Activated naive CD4-positive, alpha-beta T cell treated with anti-CD3 and anti-CD28 coated beads for 36 hours (primary cell): Measurements from ENCODE around the gene MRPS18B. TPM values are rescaled to one million over a fixed set of nuclear protein-coding genes. Genes with fewer than 3 reads are reported as not detected.
"Not testable (repeated sequence)": the region's sequence is repeated elsewhere in the genome, so short reads cannot be mapped to it uniquely, and the experiment has no call there.

Experiments
- CTCF ChIA-PET: fragments of 350-600 bp; sonication (Branson Sonifier 250); formaldehyde crosslinking; loops from one replicate; lab custom pipeline; 2021; ENCODE audit warnings: antibody characterized with exemption; lab: Charles Lee
- DNase-seq: peaks from one replicate; pipeline ENCODE4 v3.0.0-alpha.2; 2020
- H3K27ac Mint-ChIP-seq: one replicate; pipeline ENCODE4 v1.8.0; 2021; ENCODE audit warnings: mild to moderate bottlenecking, mixed read lengths
- H3K27me3 Mint-ChIP-seq: one replicate; pipeline ENCODE4 v1.8.0; 2021; ENCODE audit warnings: low read depth, mixed read lengths
- H3K36me3 Mint-ChIP-seq: one replicate; pipeline ENCODE4 v1.8.0; 2021; ENCODE audit warnings: low read depth, mixed read lengths
- H3K4me1 Mint-ChIP-seq: one replicate; pipeline ENCODE4 v1.8.0; 2021; ENCODE audit warnings: low read depth, mixed read lengths
- H3K4me3 Mint-ChIP-seq: one replicate; pipeline ENCODE4 v1.8.0; 2021; ENCODE audit warnings: mild to moderate bottlenecking, moderate library complexity, mixed read lengths
- H3K9me3 Mint-ChIP-seq: one replicate; pipeline ENCODE4 v1.8.0; 2021; ENCODE audit warnings: mixed read lengths
- intact Hi-C: fragments of 100-400 bp; cut with micrococcal nuclease; formaldehyde crosslinking; loops from one replicate; pipeline ENCODE4 v1.15.1; 2023
- microRNA-seq: library from miRNA; unstranded; fragments of <30 nt; microRNA quantifications from one replicate; pipeline ENCODE4 v1.2.0, GENCODE V29; 2022; ENCODE audit warnings: borderline microRNAs expressed, borderline replicate concordance
- total RNA-seq, 2 experiments: library from RNA; stranded (reverse); gene quantifications; one replicate each; pipeline ENCODE4 v1.2.3, GENCODE V29; 2021

MRPS18B gene
- total RNA-seq, 2 experiments from 2014 or later: 118 to 120 TPM

GRCh38 chr6:30666300-30666699 lies 48.7 kb downstream of the MRPS18B start:
- CTCF ChIA-PET: interaction anchor here (0.9 kb wide), 1 partner anchor 64 kb away, joined by 3 read pairs; no protein-coding TSS in a partner anchor

GRCh38 chr6:30670760-30671527 lies 53.3 kb downstream of the MRPS18B start:
- CTCF ChIA-PET: interaction anchor here (2.3 to 13.4 kb wide), 3 partner anchors 10 to 59 kb away, joined by 8 to 346 read pairs (median 13); partner anchors contain the start of gene TUBB
- no peak overlapping the region for H3K27ac Mint-ChIP-seq
- H3K4me3 Mint-ChIP-seq: peak overlapping the region; percentile 64
- no peaks in the 10 kb centered on the region for H3K27me3 Mint-ChIP-seq
- peaks cover 9% of the 10 kb centered on the region for H3K36me3 Mint-ChIP-seq
- H3K9me3 Mint-ChIP-seq: no peaks in the 10 kb centered on the region
- intact Hi-C loops: no loop called here
- peaks cover 32% of the 10 kb centered on the region for H3K4me1 Mint-ChIP-seq
- no peak for DNase-seq

More at GRCh38 chr6:30666300-30666699, 48.7 kb downstream of the MRPS18B start:
- peaks cover 36% of the 10 kb centered on the region for H3K36me3 Mint-ChIP-seq
- peaks cover 17% of the 10 kb centered on the region for H3K4me1 Mint-ChIP-seq
- DNase-seq: peak; percentile 50
- intact Hi-C loops, H3K9me3 Mint-ChIP-seq, H3K4me3 Mint-ChIP-seq, H3K27me3 Mint-ChIP-seq: not testable (repeated sequence)
- H3K27ac Mint-ChIP-seq: peak overlapping the region; percentile 71

GRCh38 chr6:30672445-30673253 lies 55.0 kb downstream of the MRPS18B start, which contains the start of gene DHX16:
DHX16 (minus strand) TSS chr6:30673006; CDS start chr6:30672841, 165 bp downstream.
- H3K36me3 Mint-ChIP-seq: peaks cover 20% of the 10 kb centered on the region
- H3K27me3 Mint-ChIP-seq: no peaks in the 10 kb centered on the region
- intact Hi-C loops: loop anchor here (1.0 to 2.0 kb wide), 5 partner anchors 26 to 190 kb away; partner anchors contain the start of genes ATAT1, C6orf136, MRPS18B and PPP1R10
- no peaks in the 10 kb centered on the region for H3K9me3 Mint-ChIP-seq
- H3K4me1 Mint-ChIP-seq: peaks cover 26% of the 10 kb centered on the region
- H3K27ac Mint-ChIP-seq: peak within 1 kb of the TSS; percentile 80
- peak within 1 kb of the TSS; percentile 80 for H3K4me3 Mint-ChIP-seq
- CTCF ChIA-PET: interaction anchor here (0.6 to 13.4 kb wide), 15 partner anchors 8 to 407 kb away, joined by 3 to 346 read pairs (median 3); partner anchors contain the start of gene TUBB
- DNase-seq: peak; percentile 94

Small RNA genes within 50 kb of the gene (microRNA-seq; reads per million reads assigned to microRNA genes)
- gene MIR877: 238 reads per million, percentile 71 among the genes with 10 or more reads in this experiment

Other genes starting within 250 kb of the MRPS18B start
- 100 to 1,000 TPM; 598 to 608 TPM for gene HLA-E, start 128.3 kb upstream of the MRPS18B start, total RNA-seq
- gene GNL1, start 61.4 kb upstream of the MRPS18B start, total RNA-seq: 10 to 100 TPM; 78.2 to 82.1 TPM
- 10 to 100 TPM; 21.7 to 22.0 TPM for gene PRR3, start 60.5 kb upstream of the MRPS18B start, total RNA-seq
- 10 to 100 TPM; 79.5 to 82.7 TPM for gene ABCF1, start 46.4 kb upstream of the MRPS18B start, total RNA-seq
- gene PPP1R10, start 597 bp upstream of the MRPS18B start, total RNA-seq: 10 to 100 TPM; 47.1 to 49.1 TPM
- 1 to 10 TPM; 6.9 to 7.5 TPM for gene ATAT1, start 9.0 kb downstream of the MRPS18B start, total RNA-seq
- 10 to 100 TPM; 33.6 TPM for gene C6orf136, start 29.3 kb downstream of the MRPS18B start, total RNA-seq
- gene DHX16, start 55.2 kb downstream of the MRPS18B start, total RNA-seq: 10 to 100 TPM; 25.7 to 27.7 TPM
- 100 to 1,000 TPM; 112 to 115 TPM for gene PPP1R18, start 68.8 kb downstream of the MRPS18B start, total RNA-seq
- gene NRM, start 73.1 kb downstream of the MRPS18B start, total RNA-seq: 10 to 100 TPM; 31.0 to 32.0 TPM
- 10 to 100 TPM; 84.1 to 84.8 TPM for gene MDC1, start 99.4 kb downstream of the MRPS18B start, total RNA-seq
- gene TUBB, start 102.5 kb downstream of the MRPS18B start, total RNA-seq: 1,000 to 10,000 TPM; 1,781 to 1,838 TPM
- gene FLOT1, start 124.8 kb downstream of the MRPS18B start, total RNA-seq: 100 to 1,000 TPM; 162 to 173 TPM
- gene IER3, start 126.7 kb downstream of the MRPS18B start, total RNA-seq: 10 to 100 TPM; 32.2 to 34.0 TPM